Measurements from ENCODE around the gene GPHA2. TPM values are rescaled to one million over a fixed set of nuclear protein-coding genes. Genes with fewer than 3 reads are reported as not detected.

Gene GPHA2
- total and polyA plus RNA-seq, 2 of the 13 experiments (the other 11 are each of a cell fraction or from before 2014, with no cell fraction given), result 13.0 to 19.1 TPM

DNA sequence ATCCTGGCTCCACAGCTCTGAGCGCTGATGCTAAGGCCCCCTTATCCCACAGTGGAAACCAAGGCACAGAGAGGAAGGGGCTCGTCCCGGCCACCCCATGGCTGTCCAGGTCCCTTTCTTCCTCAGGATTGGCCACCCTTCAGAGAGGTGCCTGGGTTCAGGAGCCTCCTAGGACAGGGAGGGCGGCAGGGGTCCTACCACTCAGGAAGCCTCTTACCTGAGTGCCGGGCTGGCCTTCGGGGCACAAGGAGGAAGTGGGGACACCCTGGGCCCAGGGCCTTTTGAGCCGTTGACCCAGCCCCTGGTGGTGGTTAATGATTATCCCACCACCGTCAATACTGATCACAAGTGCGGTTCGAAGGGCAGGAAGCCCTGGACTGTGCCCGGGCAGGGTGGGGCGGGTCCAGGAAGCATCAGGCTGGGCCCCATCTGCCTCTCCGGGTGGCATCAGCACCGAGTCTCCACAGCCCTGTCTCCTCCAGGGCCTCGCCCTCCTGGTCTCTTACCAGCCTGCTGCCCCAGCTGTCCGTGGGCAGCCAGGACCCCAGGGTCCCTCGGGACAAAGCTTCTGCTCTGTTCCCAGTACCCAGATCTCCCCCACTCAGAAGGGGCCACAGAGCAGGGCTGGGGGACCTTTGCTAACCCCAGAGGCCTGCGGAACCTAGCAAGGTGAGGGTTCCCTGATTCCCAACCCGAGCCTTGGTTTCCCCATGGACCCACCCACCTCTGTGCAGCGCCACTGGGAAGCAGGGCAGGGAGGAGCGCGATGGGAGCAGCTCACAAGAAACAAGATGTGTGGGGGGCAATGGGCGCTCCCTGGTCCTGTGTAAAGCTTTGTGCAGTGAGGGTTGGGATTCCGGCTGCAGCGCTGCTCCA lies 42.3 kb downstream of the GPHA2 start (continued):
- TF ChIP-seq, protein P1, sequence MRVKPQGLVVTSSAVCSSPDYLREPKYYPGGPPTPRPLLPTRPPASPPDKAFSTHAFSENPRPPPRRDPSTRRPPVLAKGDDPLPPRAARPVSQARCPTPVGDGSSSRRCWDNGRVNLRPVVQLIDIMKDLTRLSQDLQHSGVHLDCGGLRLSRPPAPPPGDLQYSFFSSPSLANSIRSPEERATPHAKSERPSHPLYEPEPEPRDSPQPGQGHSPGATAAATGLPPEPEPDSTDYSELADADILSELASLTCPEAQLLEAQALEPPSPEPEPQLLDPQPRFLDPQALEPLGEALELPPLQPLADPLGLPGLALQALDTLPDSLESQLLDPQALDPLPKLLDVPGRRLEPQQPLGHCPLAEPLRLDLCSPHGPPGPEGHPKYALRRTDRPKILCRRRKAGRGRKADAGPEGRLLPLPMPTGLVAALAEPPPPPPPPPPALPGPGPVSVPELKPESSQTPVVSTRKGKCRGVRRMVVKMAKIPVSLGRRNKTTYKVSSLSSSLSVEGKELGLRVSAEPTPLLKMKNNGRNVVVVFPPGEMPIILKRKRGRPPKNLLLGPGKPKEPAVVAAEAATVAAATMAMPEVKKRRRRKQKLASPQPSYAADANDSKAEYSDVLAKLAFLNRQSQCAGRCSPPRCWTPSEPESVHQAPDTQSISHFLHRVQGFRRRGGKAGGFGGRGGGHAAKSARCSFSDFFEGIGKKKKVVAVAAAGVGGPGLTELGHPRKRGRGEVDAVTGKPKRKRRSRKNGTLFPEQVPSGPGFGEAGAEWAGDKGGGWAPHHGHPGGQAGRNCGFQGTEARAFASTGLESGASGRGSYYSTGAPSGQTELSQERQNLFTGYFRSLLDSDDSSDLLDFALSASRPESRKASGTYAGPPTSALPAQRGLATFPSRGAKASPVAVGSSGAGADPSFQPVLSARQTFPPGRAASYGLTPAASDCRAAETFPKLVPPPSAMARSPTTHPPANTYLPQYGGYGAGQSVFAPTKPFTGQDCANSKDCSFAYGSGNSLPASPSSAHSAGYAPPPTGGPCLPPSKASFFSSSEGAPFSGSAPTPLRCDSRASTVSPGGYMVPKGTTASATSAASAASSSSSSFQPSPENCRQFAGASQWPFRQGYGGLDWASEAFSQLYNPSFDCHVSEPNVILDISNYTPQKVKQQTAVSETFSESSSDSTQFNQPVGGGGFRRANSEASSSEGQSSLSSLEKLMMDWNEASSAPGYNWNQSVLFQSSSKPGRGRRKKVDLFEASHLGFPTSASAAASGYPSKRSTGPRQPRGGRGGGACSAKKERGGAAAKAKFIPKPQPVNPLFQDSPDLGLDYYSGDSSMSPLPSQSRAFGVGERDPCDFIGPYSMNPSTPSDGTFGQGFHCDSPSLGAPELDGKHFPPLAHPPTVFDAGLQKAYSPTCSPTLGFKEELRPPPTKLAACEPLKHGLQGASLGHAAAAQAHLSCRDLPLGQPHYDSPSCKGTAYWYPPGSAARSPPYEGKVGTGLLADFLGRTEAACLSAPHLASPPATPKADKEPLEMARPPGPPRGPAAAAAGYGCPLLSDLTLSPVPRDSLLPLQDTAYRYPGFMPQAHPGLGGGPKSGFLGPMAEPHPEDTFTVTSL (CRISPR knock-in tag; IDR thresholded peaks at IDR 0.05; ENCODE audit: borderline replicate concordance), result peak; percentile 47; the same call in 1 of the 2 replicates
- peak; percentile 80 for TF ChIP-seq NAIF1 (CRISPR knock-in tag; IDR thresholded peaks at IDR 0.05; ENCODE audit: borderline replicate concordance)
- TF ChIP-seq, protein P2, sequence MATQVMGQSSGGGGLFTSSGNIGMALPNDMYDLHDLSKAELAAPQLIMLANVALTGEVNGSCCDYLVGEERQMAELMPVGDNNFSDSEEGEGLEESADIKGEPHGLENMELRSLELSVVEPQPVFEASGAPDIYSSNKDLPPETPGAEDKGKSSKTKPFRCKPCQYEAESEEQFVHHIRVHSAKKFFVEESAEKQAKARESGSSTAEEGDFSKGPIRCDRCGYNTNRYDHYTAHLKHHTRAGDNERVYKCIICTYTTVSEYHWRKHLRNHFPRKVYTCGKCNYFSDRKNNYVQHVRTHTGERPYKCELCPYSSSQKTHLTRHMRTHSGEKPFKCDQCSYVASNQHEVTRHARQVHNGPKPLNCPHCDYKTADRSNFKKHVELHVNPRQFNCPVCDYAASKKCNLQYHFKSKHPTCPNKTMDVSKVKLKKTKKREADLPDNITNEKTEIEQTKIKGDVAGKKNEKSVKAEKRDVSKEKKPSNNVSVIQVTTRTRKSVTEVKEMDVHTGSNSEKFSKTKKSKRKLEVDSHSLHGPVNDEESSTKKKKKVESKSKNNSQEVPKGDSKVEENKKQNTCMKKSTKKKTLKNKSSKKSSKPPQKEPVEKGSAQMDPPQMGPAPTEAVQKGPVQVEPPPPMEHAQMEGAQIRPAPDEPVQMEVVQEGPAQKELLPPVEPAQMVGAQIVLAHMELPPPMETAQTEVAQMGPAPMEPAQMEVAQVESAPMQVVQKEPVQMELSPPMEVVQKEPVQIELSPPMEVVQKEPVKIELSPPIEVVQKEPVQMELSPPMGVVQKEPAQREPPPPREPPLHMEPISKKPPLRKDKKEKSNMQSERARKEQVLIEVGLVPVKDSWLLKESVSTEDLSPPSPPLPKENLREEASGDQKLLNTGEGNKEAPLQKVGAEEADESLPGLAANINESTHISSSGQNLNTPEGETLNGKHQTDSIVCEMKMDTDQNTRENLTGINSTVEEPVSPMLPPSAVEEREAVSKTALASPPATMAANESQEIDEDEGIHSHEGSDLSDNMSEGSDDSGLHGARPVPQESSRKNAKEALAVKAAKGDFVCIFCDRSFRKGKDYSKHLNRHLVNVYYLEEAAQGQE (IDR thresholded peaks at IDR 0.05; ENCODE audit: borderline replicate concordance in 1 of 2, low read depth in 1 of 2, low read length in 2 of 2), result peak in 1 of 2 experiments; percentile 59; a peak in 1 of 4 replicates
- no peak for TF ChIP-seq ZNF841 (CRISPR knock-in tag; IDR thresholded peaks at IDR 0.05; ENCODE audit: borderline replicate concordance)
- TF ChIP-seq, protein P3, sequence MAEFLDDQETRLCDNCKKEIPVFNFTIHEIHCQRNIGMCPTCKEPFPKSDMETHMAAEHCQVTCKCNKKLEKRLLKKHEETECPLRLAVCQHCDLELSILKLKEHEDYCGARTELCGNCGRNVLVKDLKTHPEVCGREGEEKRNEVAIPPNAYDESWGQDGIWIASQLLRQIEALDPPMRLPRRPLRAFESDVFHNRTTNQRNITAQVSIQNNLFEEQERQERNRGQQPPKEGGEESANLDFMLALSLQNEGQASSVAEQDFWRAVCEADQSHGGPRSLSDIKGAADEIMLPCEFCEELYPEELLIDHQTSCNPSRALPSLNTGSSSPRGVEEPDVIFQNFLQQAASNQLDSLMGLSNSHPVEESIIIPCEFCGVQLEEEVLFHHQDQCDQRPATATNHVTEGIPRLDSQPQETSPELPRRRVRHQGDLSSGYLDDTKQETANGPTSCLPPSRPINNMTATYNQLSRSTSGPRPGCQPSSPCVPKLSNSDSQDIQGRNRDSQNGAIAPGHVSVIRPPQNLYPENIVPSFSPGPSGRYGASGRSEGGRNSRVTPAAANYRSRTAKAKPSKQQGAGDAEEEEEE (CRISPR knock-in tag; IDR thresholded peaks at IDR 0.05; ENCODE audit: borderline replicate concordance), result no peak
- TF ChIP-seq NFRKB (IDR thresholded peaks at IDR 0.05), result no peak
- no peak for TF ChIP-seq ATM (IDR thresholded peaks at IDR 0.05; ENCODE audit: borderline replicate concordance)
- TF ChIP-seq, protein P4, sequence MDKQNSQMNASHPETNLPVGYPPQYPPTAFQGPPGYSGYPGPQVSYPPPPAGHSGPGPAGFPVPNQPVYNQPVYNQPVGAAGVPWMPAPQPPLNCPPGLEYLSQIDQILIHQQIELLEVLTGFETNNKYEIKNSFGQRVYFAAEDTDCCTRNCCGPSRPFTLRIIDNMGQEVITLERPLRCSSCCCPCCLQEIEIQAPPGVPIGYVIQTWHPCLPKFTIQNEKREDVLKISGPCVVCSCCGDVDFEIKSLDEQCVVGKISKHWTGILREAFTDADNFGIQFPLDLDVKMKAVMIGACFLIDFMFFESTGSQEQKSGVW (CRISPR knock-in tag; IDR thresholded peaks at IDR 0.05; ENCODE audit: borderline replicate concordance), result no peak
- TF ChIP-seq NR1H2 (CRISPR knock-in tag; IDR thresholded peaks at IDR 0.05; ENCODE audit: borderline replicate concordance, low read depth), result no peak
- TF ChIP-seq NR2F1 (CRISPR knock-in tag; IDR thresholded peaks at IDR 0.05), result peak in 1 of 2 experiments; percentile 61; a peak in 1 of 4 replicates
- TF ChIP-seq, protein P5, sequence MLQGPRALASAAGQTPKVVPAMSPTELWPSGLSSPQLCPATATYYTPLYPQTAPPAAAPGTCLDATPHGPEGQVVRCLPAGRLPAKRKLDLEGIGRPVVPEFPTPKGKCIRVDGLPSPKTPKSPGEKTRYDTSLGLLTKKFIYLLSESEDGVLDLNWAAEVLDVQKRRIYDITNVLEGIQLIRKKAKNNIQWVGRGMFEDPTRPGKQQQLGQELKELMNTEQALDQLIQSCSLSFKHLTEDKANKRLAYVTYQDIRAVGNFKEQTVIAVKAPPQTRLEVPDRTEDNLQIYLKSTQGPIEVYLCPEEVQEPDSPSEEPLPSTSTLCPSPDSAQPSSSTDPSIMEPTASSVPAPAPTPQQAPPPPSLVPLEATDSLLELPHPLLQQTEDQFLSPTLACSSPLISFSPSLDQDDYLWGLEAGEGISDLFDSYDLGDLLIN (CRISPR knock-in tag; IDR thresholded peaks at IDR 0.05; ENCODE audit: borderline replicate concordance), result peak; percentile 25; the same call in 1 of the 2 replicates
- peak in 1 of 2 experiments; percentile 57; a peak in 1 of 4 replicates for TF ChIP-seq EP300 (IDR thresholded peaks at IDR 0.05; ENCODE audit: low read depth in 2 of 2, low read length in 2 of 2)
- TF ChIP-seq EP300 (CRISPR knock-in tag; IDR thresholded peaks at IDR 0.05; ENCODE audit: borderline replicate concordance), result peak; percentile 25; the same call in 1 of the 2 replicates

Data from HepG2 (cell line).